Activated naive CD4-positive, alpha-beta T cell treated with Interleukin-2 at 50 U/mL for 16 hours (primary cell): ENCODE measurements around the gene TRIP11.

ENCODE experiments used
- DNase-seq: peaks from one replicate; pipeline ENCODE4 v3.0.0-alpha.2; 2020

The TRIP11 gene

GRCh38 chr14:92009604-92010003 is 30.3 kb downstream of the TRIP11 start:
- no peak for DNase-seq

- no peak for DNase-seq
These were observed 34.8 kb downstream of the TRIP11 start for GRCh38 chr14:92005019-92005418.

GRCh38 chr14:92004062-92004461 is 35.8 kb downstream of the TRIP11 start:
- DNase-seq: no peak

- no peak for DNase-seq
These were observed 40.9 kb downstream of the TRIP11 start for GRCh38 chr14:91998667-91999570.

- DNase-seq: no peak
These were observed 42.4 kb downstream of the TRIP11 start for GRCh38 chr14:91997492-91997891.

GRCh38 chr14:91996948-91997371 is 42.9 kb downstream of the TRIP11 start:
- DNase-seq: no peak

- DNase-seq: no peak
These were observed 52.7 kb downstream of the TRIP11 start for GRCh38 chr14:91987192-91987591.

- no peak for DNase-seq
These were observed 54.2 kb downstream of the TRIP11 start for GRCh38 chr14:91985521-91986255.

GRCh38 chr14:91985008-91985407 is 54.9 kb downstream of the TRIP11 start:
- DNase-seq: no peak

GRCh38 chr14:91983588-91983987 is 56.3 kb downstream of the TRIP11 start:
- no peak for DNase-seq

- no peak for DNase-seq
These were observed 59.7 kb downstream of the TRIP11 start for GRCh38 chr14:91980157-91980556.

- no peak for DNase-seq
These were observed 62.0 kb downstream of the TRIP11 start for GRCh38 chr14:91977884-91978283.

GRCh38 chr14:91975763-91976162 is 64.1 kb downstream of the TRIP11 start:
- DNase-seq: no peak

- DNase-seq: no peak
These were observed 68.6 kb downstream of the TRIP11 start for GRCh38 chr14:91971188-91971778.

- peak; percentile 37 for DNase-seq
These were observed 71.6 kb downstream of the TRIP11 start for GRCh38 chr14:91968280-91968679.

GRCh38 chr14:91964724-91965123 is 75.1 kb downstream of the TRIP11 start:
- DNase-seq: no peak

GRCh38 chr14:91964011-91964410 is 75.8 kb downstream of the TRIP11 start:
- DNase-seq: no peak

- DNase-seq: no peak
These were observed 76.4 kb downstream of the TRIP11 start for GRCh38 chr14:91963465-91963864.

- DNase-seq: no peak
These were observed 78.3 kb downstream of the TRIP11 start for GRCh38 chr14:91961297-91962220.

GRCh38 chr14:91957876-91958313 is 82.0 kb downstream of the TRIP11 start:
- no peak for DNase-seq

- no peak for DNase-seq
These were observed 83.2 kb downstream of the TRIP11 start for GRCh38 chr14:91956616-91957015.

- no peak for DNase-seq
These were observed 84.7 kb downstream of the TRIP11 start for GRCh38 chr14:91955168-91955567.
